HCT116 (cell line): ENCODE results near the gene ERC2. TPM values are rescaled to one million over a fixed set of nuclear protein-coding genes. Genes with fewer than 3 reads are reported as not detected.

ENCODE experiments used
- ATAC-seq: fragments of 200-7000 bp; cut with Tn5 transposase; 2 replicates; pipeline ENCODE4 v1.9.1; 2020; ENCODE audit warnings: mild to moderate bottlenecking, moderate library complexity
- BruUV-seq: library from RNA; stranded (reverse); fragments of 400-500 nt; replicated peaks from 2 replicates; lab custom pipeline; 2021; lab: Mats Ljungman, UMichigan
- CTCF ChIA-PET: fragments of 300-600 bp; sonication (Branson Sonifier 250); formaldehyde crosslinking; loops from one replicate; lab custom pipeline; 2021; ENCODE audit warnings: antibody characterized with exemption; lab: Charles Lee
- POLR2A ChIA-PET: fragments of 300-600, 350-600 bp; sonication (Branson Sonifier 250); formaldehyde crosslinking; loops from one replicate; lab custom pipeline; 2021; ENCODE audit warnings: antibody characterized with exemption; lab: Charles Lee
- RAD21 ChIA-PET, 2 experiments: fragments of 300-600 bp; sonication (Branson Sonifier 250); formaldehyde crosslinking; loops; one replicate each; lab custom pipeline; 2023; ENCODE audit warnings: low total read pairs in 2 of 2; ENCODE audit not compliant: uncharacterized antibody in 2 of 2, unreplicated experiment in 2 of 2, low non-redundant PET in 1 of 2; lab: Charles Lee
- DNase-seq: peaks from one replicate; pipeline ENCODE4 v3.0.0-alpha.2; 2010; ENCODE audit warnings: low read depth, low spot score
- H2AFZ ChIP-seq: fragments of 200-600 bp; shearing (Covaris generic), sonication (generic); 2 replicates; pipeline ENCODE4 v1.6.1; 2017; ENCODE audit warnings: low read depth, mixed run types, mixed read lengths, antibody characterized with exemption, low read length; ENCODE audit not compliant: poor library complexity, severe bottlenecking
- H3K27ac ChIP-seq: 2 replicates; pipeline ENCODE4 v1.5.1; 2012; ENCODE audit warnings: low read depth, low read length
- H3K27me3 ChIP-seq: fragments of 200-600 bp; sonication (generic); 2 replicates; pipeline ENCODE4 v1.6.1; 2016; ENCODE audit warnings: mixed run types, low read length, mixed read lengths; ENCODE audit not compliant: insufficient read depth
- H3K36me3 ChIP-seq, 2 experiments: fragments of 200-500 bp in 1 of 2; fragments of 200-600 bp in 1 of 2; sonication (Bioruptor generic) in 1 of 2; sonication (generic) in 1 of 2; 2 replicates each; pipeline versions ENCODE4 v1.5.1 to v1.6.1; 2014 to 2016; ENCODE audit warnings: low read length in 2 of 2, inconsistent platforms in 1 of 2, mixed read lengths in 1 of 2, mixed run types in 1 of 2; ENCODE audit not compliant: insufficient read depth in 2 of 2, control insufficient read depth in 1 of 2
- H3K4me1 ChIP-seq, 2 experiments: fragments of 200-600 bp in 1 of 2; sonication (generic) in 1 of 2; 2 replicates each; pipeline versions ENCODE4 v1.5.1 to v1.6.1; 2012 to 2017; ENCODE audit warnings: low read length in 2 of 2, inconsistent platforms in 1 of 2, mild to moderate bottlenecking in 1 of 2, mixed read lengths in 1 of 2, mixed run types in 1 of 2, moderate library complexity in 1 of 2; ENCODE audit not compliant: insufficient read depth in 2 of 2, control insufficient read depth in 1 of 2
- H3K4me2 ChIP-seq: fragments of 200-600 bp; sonication (generic); 2 replicates; pipeline ENCODE4 v1.6.1; 2017; ENCODE audit warnings: mixed run types, low read length, mixed read lengths
- H3K4me3 ChIP-seq, 2 experiments: fragments of 200-600 bp in 1 of 2; sonication (generic) in 1 of 2; replicated peaks in 1 of 2; 2 replicates each; pipeline ENCODE4 v1.5.1; 2011 to 2016; ENCODE audit warnings: low read length in 2 of 2, control low read depth in 1 of 2, low read depth in 1 of 2, mild to moderate bottlenecking in 1 of 2, mixed read lengths in 1 of 2, mixed run types in 1 of 2
- H3K79me2 ChIP-seq: fragments of 200-600 bp; sonication (generic); 2 replicates; pipeline ENCODE4 v1.6.1; 2017; ENCODE audit warnings: mild to moderate bottlenecking, mixed run types, low read length, moderate library complexity, mixed read lengths; ENCODE audit not compliant: insufficient read depth
- H3K9ac ChIP-seq: fragments of 200-600 bp; sonication (generic); 2 replicates; pipeline ENCODE4 v1.6.1; 2016; ENCODE audit warnings: low read length, mixed read lengths
- H3K9me2 ChIP-seq: fragments of 200-600 bp; sonication (generic), shearing (Covaris generic); 2 replicates; pipeline ENCODE4 v1.6.1; 2017; ENCODE audit warnings: mixed run types, mild to moderate bottlenecking, moderate library complexity; ENCODE audit not compliant: insufficient read depth
- H3K9me3 ChIP-seq, 2 experiments: fragments of 200-500 bp in 1 of 2; fragments of 200-600 bp in 1 of 2; sonication (Bioruptor generic) in 1 of 2; sonication (generic) in 1 of 2; 2 replicates each; pipeline ENCODE4 v1.6.1; 2014 to 2017; ENCODE audit warnings: low read length in 2 of 2, mixed read lengths in 2 of 2, inconsistent platforms in 1 of 2, low read depth in 1 of 2, mild to moderate bottlenecking in 1 of 2, mixed run types in 1 of 2, moderate library complexity in 1 of 2; ENCODE audit not compliant: control insufficient read depth in 1 of 2, insufficient read depth in 1 of 2
- H4K20me1 ChIP-seq: fragments of 200-600 bp; sonication (generic), shearing (Covaris generic); 2 replicates; pipeline ENCODE4 v1.6.1; 2017; ENCODE audit warnings: mixed run types, mild to moderate bottlenecking, moderate library complexity; ENCODE audit not compliant: insufficient read depth
- CBX3 ChIP-seq: IDR thresholded peaks from 2 replicates; pipeline ENCODE4 v1.6.1; 2012; ENCODE audit warnings: low read depth
- CTCF ChIP-seq, 3 experiments: fragments of 200-600 bp in 1 of 3; sonication (generic) in 1 of 3; IDR thresholded peaks in 2 of 3; conservative IDR thresholded peaks in 1 of 3; 2 replicates each; pipeline ENCODE4 v1.5.1; 2012 to 2017; ENCODE audit warnings: low read depth in 2 of 3, low read length in 2 of 3, antibody characterized with exemption in 1 of 3, borderline replicate concordance in 1 of 3, control low read depth in 1 of 3, mild to moderate bottlenecking in 1 of 3, mixed read lengths in 1 of 3, mixed run types in 1 of 3, moderate library complexity in 1 of 3; ENCODE audit not compliant: insufficient read depth in 1 of 3
- EGR1 ChIP-seq: IDR thresholded peaks from 2 replicates; pipeline ENCODE4 v1.6.1; 2012; ENCODE audit warnings: low read depth
- ELF1 ChIP-seq: IDR thresholded peaks from 2 replicates; pipeline ENCODE4 v1.6.1; 2012; ENCODE audit warnings: low read depth, borderline replicate concordance
- EZH2phosphoT487 ChIP-seq: fragments of 200-600 bp; IDR thresholded peaks from 2 replicates; pipeline ENCODE4 v1.6.1; 2018; ENCODE audit warnings: antibody characterized with exemption, borderline replicate concordance
- JUND ChIP-seq: IDR thresholded peaks from 2 replicates; pipeline ENCODE4 v1.6.1; 2012
- POLR2AphosphoS5 ChIP-seq: IDR thresholded peaks from 2 replicates; pipeline ENCODE4 v1.6.1; 2011; ENCODE audit warnings: mild to moderate bottlenecking, low read depth, low read length, moderate library complexity
- SIN3A ChIP-seq: IDR thresholded peaks from 2 replicates; pipeline ENCODE4 v1.6.1; 2012; ENCODE audit warnings: low read depth
- SP1 ChIP-seq: IDR thresholded peaks from 2 replicates; pipeline ENCODE4 v1.6.1; 2012; ENCODE audit warnings: low read depth
- SRF ChIP-seq: IDR thresholded peaks from 2 replicates; pipeline ENCODE4 v1.6.1; 2012; ENCODE audit warnings: low read depth
- TCF7L2 ChIP-seq: IDR thresholded peaks from 2 replicates; pipeline ENCODE4 v1.7.0; 2011; ENCODE audit warnings: borderline replicate concordance, inconsistent platforms; ENCODE audit not compliant: insufficient read depth, insufficient read length; ENCODE audit errors: extremely low read depth
- YY1 ChIP-seq: IDR thresholded peaks from 2 replicates; pipeline ENCODE4 v1.6.1; 2011; ENCODE audit warnings: low read length, low read depth, moderate library complexity, mild to moderate bottlenecking; ENCODE audit not compliant: insufficient replicate concordance; ENCODE audit errors: extremely low read depth
- ZNF274 ChIP-seq: fragments of 200-500 bp; sonication (Bioruptor generic); IDR thresholded peaks from 2 replicates; pipeline ENCODE4 v1.6.1; 2014; ENCODE audit warnings: mild to moderate bottlenecking, low read depth, low read length, inconsistent platforms
- intact Hi-C: fragments of 100-400 bp; cut with micrococcal nuclease; formaldehyde crosslinking; loops from 2 replicates; pipeline ENCODE4 v1.10.0; 2022
- total RNA-seq: library from RNA; stranded (reverse); gene quantifications from one replicate; pipeline ENCODE4 v1.2.1, GENCODE V29; 2021; ENCODE audit not compliant: unreplicated experiment

The ERC2 gene
- total RNA-seq, 1 experiment from 2014 or later = not detected

- ChIA-PET POLR2A (no interaction called here), CTCF (no interaction called here), RAD21 (no interaction called here)
- no peak for ATAC-seq
- no peak for DNase-seq
- TF ChIP-seq SIN3A (no peak), EGR1 (no peak), ZNF274 (no peak), POLR2AphosphoS5 (no peak)
- Histone ChIP-seq H3K79me2 (no peaks in the 10 kb centered on the region), H3K4me3 (no peak overlapping the region), H3K9ac (no peak overlapping the region), H3K9me3 (peaks cover 0 to 3% of the 10 kb centered on the region in 2 experiments; a peak in 1 of 4 replicates), H3K27me3 (no peaks in the 10 kb centered on the region), H3K27ac (no peak overlapping the region), H3K4me2 (no peak overlapping the region), H3K9me2 (no peaks in the 10 kb centered on the region), H2AFZ (no peak overlapping the region), H3K4me1 (no peaks in the 10 kb centered on the region), H3K36me3 (no peaks in the 10 kb centered on the region; a peak in 1 of 4 replicates), H4K20me1 (no peaks in the 10 kb centered on the region)
- intact Hi-C loops = no loop called here
- BruUV-seq = no TSS peak
Measured at GRCh38 chr3:55708921-55709320, 759.3 kb downstream of the ERC2 start.

DNA sequence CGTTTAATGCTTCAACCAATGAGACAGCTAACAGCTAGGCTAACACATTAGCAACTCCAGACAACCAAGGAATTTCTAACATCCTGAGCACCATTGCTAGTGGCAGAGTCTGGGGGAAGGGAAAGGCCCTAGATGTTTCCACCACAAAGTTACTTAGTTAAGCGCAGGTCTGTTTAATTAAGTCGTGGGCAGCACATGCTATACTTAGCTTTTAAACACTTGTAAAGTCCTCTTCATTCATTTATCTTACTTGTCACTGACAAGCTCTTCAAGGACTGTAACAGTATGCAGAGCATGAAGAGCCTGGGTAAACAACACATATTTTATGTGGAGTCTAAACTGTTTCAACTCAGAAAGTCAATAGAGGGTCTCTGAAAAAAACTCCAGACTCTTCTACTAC is 760.0 kb downstream of the ERC2 start:
- H2AFZ ChIP-seq = no peak overlapping the region
- no peaks in the 10 kb centered on the region for H3K9me2 ChIP-seq
- H3K9me3 ChIP-seq = peaks cover 0 to 3% of the 10 kb centered on the region in 2 experiments; a peak in 1 of 4 replicates
- H3K27ac ChIP-seq = no peak overlapping the region
- H3K4me1 ChIP-seq = no peaks in the 10 kb centered on the region
- no peak overlapping the region for H3K4me2 ChIP-seq
- H3K9ac ChIP-seq = no peak overlapping the region
- no peaks in the 10 kb centered on the region for H3K27me3 ChIP-seq
- TF ChIP-seq CBX3 (no peak), YY1 (no peak), CTCF (IDR thresholded peaks at IDR 0.05 in 2 of 3, conservative IDR thresholded peaks at IDR 0.05 in 1 of 3; ENCODE audit: borderline replicate concordance in 1 of 3, insufficient read depth in 1 of 3, low read depth in 2 of 3, low read length in 2 of 3) (no peak), EGR1 (no peak), EZH2phosphoT487 (no peak), SP1 (no peak), JUND (no peak), ELF1 (no peak), TCF7L2 (no peak), SRF (no peak)
- ATAC-seq = no peak
- no peak overlapping the region for H3K4me3 ChIP-seq
- no peak for DNase-seq
- ChIA-PET CTCF (no interaction called here), RAD21 (no interaction called here), POLR2A (no interaction called here)
- intact Hi-C loops = no loop called here
- no peaks in the 10 kb centered on the region; a peak in 1 of 4 replicates for H3K36me3 ChIP-seq
- BruUV-seq = no TSS peak
- no peaks in the 10 kb centered on the region for H3K79me2 ChIP-seq
- no peaks in the 10 kb centered on the region for H4K20me1 ChIP-seq
